IMR-90 (cell line): Measurements from ENCODE around the gene FA2H. TPM values are rescaled to one million over a fixed set of nuclear protein-coding genes. Genes with fewer than 3 reads are reported as not detected.

Source experiments
- ATAC-seq: fragments of 200-7000 bp; cut with Tn5 transposase; 2 replicates; pipeline ENCODE4 v1.9.1; 2020; ENCODE audit warnings: low read depth, mild to moderate bottlenecking, moderate library complexity
- BruUV-seq: library from RNA; stranded (reverse); fragments of 400-500 nt; replicated peaks from 2 replicates; lab custom pipeline; 2021; lab: Mats Ljungman, UMichigan
- CTCF ChIA-PET: fragments of 300-600 bp; formaldehyde crosslinking; extraction: SDS; loops from one replicate; lab custom pipeline; 2021; ENCODE audit warnings: antibody characterized with exemption; lab: Yijun Ruan, JAX
- POLR2A ChIA-PET: fragments of 300-600 bp; sonication (Branson Sonifier 250); formaldehyde crosslinking; loops from one replicate; lab custom pipeline; 2022; ENCODE audit warnings: antibody characterized with exemption; ENCODE audit not compliant: unreplicated experiment; lab: Charles Lee
- DNase-seq: peaks from one replicate; pipeline ENCODE4 v3.0.0; 2013
- H2AFZ ChIP-seq: replicated peaks from 2 replicates; pipeline ENCODE3; 2013; ENCODE audit warnings: low read length, mild to moderate bottlenecking; ENCODE audit not compliant: poor library complexity
- H2AK5ac ChIP-seq: 2 replicates; pipeline ENCODE4 v1.6.1; 2013; ENCODE audit warnings: low read depth, low read length, inconsistent platforms
- H2AK9ac ChIP-seq: replicated peaks from 2 replicates; pipeline ENCODE3; 2013; ENCODE audit warnings: mild to moderate bottlenecking, low read depth, low read length, moderate library complexity; ENCODE audit not compliant: poor library complexity
- H2BK120ac ChIP-seq: 2 replicates; pipeline ENCODE4 v1.6.1; 2013; ENCODE audit warnings: low read depth, low read length, inconsistent platforms
- H2BK15ac ChIP-seq: 3 replicates; pipeline ENCODE4 v1.6.1; 2013; ENCODE audit warnings: low read depth, low read length, inconsistent platforms
- H2BK20ac ChIP-seq: 2 replicates; pipeline ENCODE4 v1.6.1; 2013; ENCODE audit warnings: low read depth, mild to moderate bottlenecking, inconsistent platforms, low read length, moderate library complexity
- H2BK5ac ChIP-seq: 2 replicates; pipeline ENCODE4 v1.6.1; 2013; ENCODE audit warnings: mild to moderate bottlenecking, low read depth, low read length, inconsistent platforms; ENCODE audit not compliant: poor library complexity, severe bottlenecking
- H3K14ac ChIP-seq: replicated peaks from 2 replicates; pipeline ENCODE4 v1.6.1; 2013; ENCODE audit warnings: low read depth, low read length, inconsistent platforms
- H3K18ac ChIP-seq: 2 replicates; pipeline ENCODE4 v1.6.1; 2013; ENCODE audit warnings: low read depth, low read length, control low read depth
- H3K23ac ChIP-seq: 2 replicates; pipeline ENCODE4 v1.6.1; 2013; ENCODE audit warnings: low read depth, low read length, inconsistent platforms
- H3K27ac ChIP-seq: 2 replicates; pipeline ENCODE4 v1.5.1; 2013; ENCODE audit warnings: mild to moderate bottlenecking, control low read depth, low read length; ENCODE audit not compliant: insufficient read depth
- H3K27me3 ChIP-seq: 2 replicates; pipeline ENCODE4 v1.6.1; 2013; ENCODE audit warnings: low read length; ENCODE audit not compliant: control insufficient read depth, insufficient read depth
- H3K36me3 ChIP-seq: 2 replicates; pipeline ENCODE4 v1.6.1; 2013; ENCODE audit warnings: low read length, mixed read lengths; ENCODE audit not compliant: control insufficient read depth, insufficient read depth
- H3K4ac ChIP-seq: 2 replicates; pipeline ENCODE4 v1.6.1; 2013; ENCODE audit warnings: low read depth, low read length, inconsistent platforms
- H3K4me1 ChIP-seq: 2 replicates; pipeline ENCODE4 v1.6.1; 2013; ENCODE audit warnings: low read length, mixed read lengths; ENCODE audit not compliant: control insufficient read depth, insufficient read depth
- H3K4me2 ChIP-seq: 2 replicates; pipeline ENCODE4 v1.6.1; 2013; ENCODE audit warnings: low read depth, mild to moderate bottlenecking, control low read depth, low read length, moderate library complexity
- H3K4me3 ChIP-seq: 2 replicates; pipeline ENCODE4 v1.5.1; 2013; ENCODE audit warnings: low read depth, mild to moderate bottlenecking, control low read depth, low read length, moderate library complexity; ENCODE audit not compliant: insufficient read depth
- H3K56ac ChIP-seq: 2 replicates; pipeline ENCODE4 v1.6.1; 2013; ENCODE audit warnings: low read length, inconsistent platforms; ENCODE audit not compliant: insufficient read depth; ENCODE audit errors: extremely low read depth
- H3K79me1 ChIP-seq, 2 experiments: 2 replicates each; pipeline ENCODE4 v1.6.1; 2013; ENCODE audit warnings: low read length in 2 of 2, inconsistent platforms in 1 of 2, low read depth in 1 of 2
- H3K9ac ChIP-seq: 2 replicates; pipeline ENCODE4 v1.6.1; 2013; ENCODE audit warnings: low read depth, low read length, control low read depth
- H3K9me1 ChIP-seq: 2 replicates; pipeline ENCODE4 v1.6.1; 2013; ENCODE audit warnings: low read length, inconsistent platforms; ENCODE audit not compliant: insufficient read depth
- H3K9me3 ChIP-seq: 2 replicates; pipeline ENCODE4 v1.6.1; 2013; ENCODE audit warnings: low read length; ENCODE audit not compliant: control insufficient read depth, insufficient read depth
- H4K20me1 ChIP-seq: 2 replicates; pipeline ENCODE4 v1.6.1; 2013; ENCODE audit warnings: low read length, inconsistent platforms; ENCODE audit not compliant: insufficient read depth
- H4K5ac ChIP-seq: 2 replicates; pipeline ENCODE4 v1.6.1; 2013; ENCODE audit warnings: mild to moderate bottlenecking, low read depth, low read length, control low read depth
- H4K8ac ChIP-seq, 2 experiments: 2 replicates each; pipeline ENCODE4 v1.6.1; 2013; ENCODE audit warnings: low read depth in 2 of 2, low read length in 2 of 2, control low read depth in 1 of 2, inconsistent platforms in 1 of 2
- H4K91ac ChIP-seq: 2 replicates; pipeline ENCODE4 v1.6.1; 2013; ENCODE audit warnings: low read depth, low read length, inconsistent platforms; ENCODE audit not compliant: insufficient read depth
- BHLHE40 ChIP-seq: fragments of 150-350 bp; IDR thresholded peaks from 2 replicates; pipeline ENCODE4 v1.6.1; 2016; ENCODE audit warnings: mild to moderate bottlenecking, low read depth, low read length
- CEBPB ChIP-seq: IDR thresholded peaks from 2 replicates; pipeline ENCODE4 v1.6.1; 2012; ENCODE audit warnings: low read depth, low read length, improper control_type of control experiment
- CHD1 ChIP-seq: IDR thresholded peaks from 2 replicates; pipeline ENCODE4 v1.6.1; 2012; ENCODE audit warnings: low read depth, low read length, improper control_type of control experiment
- FOS ChIP-seq: fragments of 150-350 bp; IDR thresholded peaks from 2 replicates; pipeline ENCODE4 v1.6.1; 2016; ENCODE audit warnings: low read depth, low read length
- MAFK ChIP-seq: IDR thresholded peaks from 2 replicates; pipeline ENCODE4 v1.6.1; 2012; ENCODE audit warnings: low read depth, low read length, improper control_type of control experiment
- MAZ ChIP-seq: IDR thresholded peaks from 2 replicates; pipeline ENCODE4 v1.6.1; 2012; ENCODE audit warnings: low read depth, mild to moderate bottlenecking, low read length, improper control_type of control experiment, moderate library complexity, borderline replicate concordance
- MXI1 ChIP-seq: IDR thresholded peaks from 2 replicates; pipeline ENCODE4 v1.6.1; 2012; ENCODE audit warnings: low read depth, mild to moderate bottlenecking, low read length, moderate library complexity, borderline replicate concordance
- NFE2L2 ChIP-seq: fragments of 150-350 bp; IDR thresholded peaks from 2 replicates; pipeline ENCODE4 v1.6.1; 2016; ENCODE audit warnings: low read depth, mild to moderate bottlenecking, low read length
- POLR2A ChIP-seq: IDR thresholded peaks from 2 replicates; pipeline ENCODE4 v1.6.1; 2012; ENCODE audit warnings: mild to moderate bottlenecking, low read depth, low read length
- RAD21 ChIP-seq: IDR thresholded peaks from 2 replicates; pipeline ENCODE4 v1.6.1; 2012; ENCODE audit warnings: low read length, improper control_type of control experiment
- RCOR1 ChIP-seq: IDR thresholded peaks from 2 replicates; pipeline ENCODE4 v1.6.1; 2012; ENCODE audit warnings: mild to moderate bottlenecking, low read length, improper control_type of control experiment; ENCODE audit not compliant: insufficient replicate concordance
- RFX5 ChIP-seq: IDR thresholded peaks from 2 replicates; pipeline ENCODE4 v1.8.0; 2012; ENCODE audit warnings: low read depth, mild to moderate bottlenecking, low read length, moderate library complexity
- SMC3 ChIP-seq: fragments of 150-350 bp; IDR thresholded peaks from 2 replicates; pipeline ENCODE4 v1.6.1; 2016; ENCODE audit warnings: low read depth, mild to moderate bottlenecking, antibody characterized with exemption, low read length, moderate library complexity
- WGBS, 2 experiments: methylation state at CpG; one replicate each; pipeline versions ENCODE4 v1.1.5 to v1.1.7; 2013; ENCODE audit warnings: missing lambda C conversion rate in 2 of 2; ENCODE audit not compliant: insufficient read length in 1 of 2; ENCODE audit errors: extremely low coverage in 2 of 2; 5-methylcytosine and 5-hydroxymethylcytosine counted together
- dilution Hi-C: fragments of 300-500 bp; cut with HindIII; formaldehyde crosslinking; loops from one replicate; pipeline ENCODE4 v1.14.3; 2018; ENCODE audit warnings: low sequenced_read_pairs; ENCODE audit not compliant: unreplicated experiment
- in situ Hi-C: fragments of 300-500 bp; cut with MboI; formaldehyde crosslinking; loops from 3 replicates; pipeline ENCODE4 v1.14.3; 2019; ENCODE audit warnings: low sequenced_read_pairs, inconsistent platforms, mixed read lengths
- intact Hi-C: fragments of 100-400 bp; cut with micrococcal nuclease; formaldehyde crosslinking; loops from 2 replicates; pipeline ENCODE4 v1.10.0; 2022
- polyA plus RNA-seq, 3 experiments: library from polyadenylated mRNA; depleted of rRNA; stranded (reverse); fragments of >200 nt; gene quantifications; 2 replicates each; pipeline ENCODE4 v1.2.3, GENCODE V29; 2012; ENCODE audit warnings: low replicate concordance in 1 of 3
- total RNA-seq: library from RNA; depleted of rRNA; stranded (reverse); fragments of >200 nt; gene quantifications from 2 replicates; pipeline ENCODE4 v1.2.3, GENCODE V29; 2012
- TF ChIP-seq, protein P1 (sequence below): fragments of 150-350 bp; IDR thresholded peaks from 2 replicates; pipeline ENCODE4 v1.6.1; 2016; ENCODE audit warnings: low read depth, mild to moderate bottlenecking, low read length, moderate library complexity, borderline replicate concordance
- TF ChIP-seq, protein P2 (sequence below): conservative IDR thresholded peaks from 2 replicates; pipeline ENCODE4 v1.5.1; 2012; ENCODE audit warnings: mild to moderate bottlenecking, low read depth, low read length, improper control_type of control experiment
- TF ChIP-seq, protein P3 (sequence below): fragments of 150-350 bp; IDR thresholded peaks from 2 replicates; pipeline ENCODE4 v1.6.1; 2017; ENCODE audit warnings: mild to moderate bottlenecking, antibody characterized with exemption, low read length, low read depth

FA2H gene
- total and polyA plus RNA-seq, 2 of the 4 experiments (the other 2 are of a cell fraction) = not detected

DNA sequence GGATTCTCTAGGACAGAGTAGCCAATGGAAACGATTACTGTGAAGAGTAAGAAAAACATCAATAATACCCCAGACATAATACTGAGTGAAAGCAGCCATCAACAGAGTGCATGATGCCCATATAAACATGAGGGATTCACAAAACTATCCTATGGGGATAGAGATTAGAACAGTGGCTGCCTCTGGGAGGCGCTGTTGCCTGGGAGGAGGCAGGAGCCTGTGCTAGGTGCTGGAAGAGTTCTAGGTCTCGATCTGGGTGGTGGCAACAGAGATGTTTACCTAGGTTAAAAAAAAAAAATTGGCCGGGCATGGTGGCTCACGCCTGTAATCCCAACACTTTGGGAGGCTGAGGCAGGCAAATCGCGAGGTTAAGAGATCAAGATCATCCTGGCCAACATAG, 7.9 kb downstream of the FA2H start:
- Histone ChIP-seq H3K23ac (no peak overlapping the region), H4K5ac (no peak overlapping the region), H4K8ac (no peak overlapping the region), H2BK5ac (no peak overlapping the region), H3K27me3 (peaks cover 23% of the 10 kb centered on the region), H3K9ac (no peak overlapping the region), H2BK20ac (no peak overlapping the region), H3K9me1 (no peaks in the 10 kb centered on the region), H2AK9ac (no peak overlapping the region), H3K4me1 (no peaks in the 10 kb centered on the region), H3K4ac (no peak overlapping the region), H3K4me2 (no peak overlapping the region), H3K9me3 (peaks cover 5% of the 10 kb centered on the region), H2BK15ac (no peak overlapping the region), H3K36me3 (no peaks in the 10 kb centered on the region), H3K4me3 (no peak overlapping the region), H2AK5ac (no peak overlapping the region), H4K91ac (no peak overlapping the region), H4K20me1 (no peaks in the 10 kb centered on the region), H2BK120ac (no peak overlapping the region), H3K18ac (no peak overlapping the region), H3K56ac (no peak overlapping the region), H3K27ac (no peak overlapping the region), H3K14ac (no peak overlapping the region), H3K79me1 (no peaks in the 10 kb centered on the region), H2AFZ (no peak overlapping the region)
- DNase-seq = no peak
- in situ Hi-C loops = loop anchor here (5.0 kb wide), 1 partner anchor 51 kb away; no protein-coding TSS in a partner anchor
- WGBS, 2 experiments = 80% methylated on average over 1 of the region's 7 CpGs; no CpG with 5 or more reads in 1 of the 2 experiments
- no peak for ATAC-seq
- dilution Hi-C loops = no loop called here
- ChIA-PET POLR2A (no interaction called here), CTCF (no interaction called here)
- intact Hi-C loops = no loop called here
- no TSS peak for BruUV-seq
- no peak for TF ChIP-seq MXI1
- TF ChIP-seq, protein P1, sequence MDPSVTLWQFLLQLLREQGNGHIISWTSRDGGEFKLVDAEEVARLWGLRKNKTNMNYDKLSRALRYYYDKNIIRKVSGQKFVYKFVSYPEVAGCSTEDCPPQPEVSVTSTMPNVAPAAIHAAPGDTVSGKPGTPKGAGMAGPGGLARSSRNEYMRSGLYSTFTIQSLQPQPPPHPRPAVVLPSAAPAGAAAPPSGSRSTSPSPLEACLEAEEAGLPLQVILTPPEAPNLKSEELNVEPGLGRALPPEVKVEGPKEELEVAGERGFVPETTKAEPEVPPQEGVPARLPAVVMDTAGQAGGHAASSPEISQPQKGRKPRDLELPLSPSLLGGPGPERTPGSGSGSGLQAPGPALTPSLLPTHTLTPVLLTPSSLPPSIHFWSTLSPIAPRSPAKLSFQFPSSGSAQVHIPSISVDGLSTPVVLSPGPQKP = no peak
- TF ChIP-seq CHD1 = no peak
- TF ChIP-seq FOS = no peak
- TF ChIP-seq, protein P2, sequence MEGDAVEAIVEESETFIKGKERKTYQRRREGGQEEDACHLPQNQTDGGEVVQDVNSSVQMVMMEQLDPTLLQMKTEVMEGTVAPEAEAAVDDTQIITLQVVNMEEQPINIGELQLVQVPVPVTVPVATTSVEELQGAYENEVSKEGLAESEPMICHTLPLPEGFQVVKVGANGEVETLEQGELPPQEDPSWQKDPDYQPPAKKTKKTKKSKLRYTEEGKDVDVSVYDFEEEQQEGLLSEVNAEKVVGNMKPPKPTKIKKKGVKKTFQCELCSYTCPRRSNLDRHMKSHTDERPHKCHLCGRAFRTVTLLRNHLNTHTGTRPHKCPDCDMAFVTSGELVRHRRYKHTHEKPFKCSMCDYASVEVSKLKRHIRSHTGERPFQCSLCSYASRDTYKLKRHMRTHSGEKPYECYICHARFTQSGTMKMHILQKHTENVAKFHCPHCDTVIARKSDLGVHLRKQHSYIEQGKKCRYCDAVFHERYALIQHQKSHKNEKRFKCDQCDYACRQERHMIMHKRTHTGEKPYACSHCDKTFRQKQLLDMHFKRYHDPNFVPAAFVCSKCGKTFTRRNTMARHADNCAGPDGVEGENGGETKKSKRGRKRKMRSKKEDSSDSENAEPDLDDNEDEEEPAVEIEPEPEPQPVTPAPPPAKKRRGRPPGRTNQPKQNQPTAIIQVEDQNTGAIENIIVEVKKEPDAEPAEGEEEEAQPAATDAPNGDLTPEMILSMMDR = no peak
- TF ChIP-seq NFE2L2 = no peak
- TF ChIP-seq CEBPB = no peak
- TF ChIP-seq RCOR1 = no peak
- TF ChIP-seq RFX5 = no peak
- TF ChIP-seq BHLHE40 = no peak
- TF ChIP-seq SMC3 = no peak
- TF ChIP-seq POLR2A = no peak
- no peak for TF ChIP-seq MAFK
- no peak for TF ChIP-seq RAD21
- no peak for TF ChIP-seq MAZ
- TF ChIP-seq, protein P3, sequence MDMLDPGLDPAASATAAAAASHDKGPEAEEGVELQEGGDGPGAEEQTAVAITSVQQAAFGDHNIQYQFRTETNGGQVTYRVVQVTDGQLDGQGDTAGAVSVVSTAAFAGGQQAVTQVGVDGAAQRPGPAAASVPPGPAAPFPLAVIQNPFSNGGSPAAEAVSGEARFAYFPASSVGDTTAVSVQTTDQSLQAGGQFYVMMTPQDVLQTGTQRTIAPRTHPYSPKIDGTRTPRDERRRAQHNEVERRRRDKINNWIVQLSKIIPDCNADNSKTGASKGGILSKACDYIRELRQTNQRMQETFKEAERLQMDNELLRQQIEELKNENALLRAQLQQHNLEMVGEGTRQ = no peak
